Activated CD4-positive, alpha-beta T cell treated with anti-CD3 and anti-CD28 coated beads, Interleukin-2, amount 10 ng/mL, durations not matched to agents 24 days and 14 days (primary cell): ENCODE data around the gene GALNT18. TPM values are rescaled to one million over a fixed set of nuclear protein-coding genes. Genes with fewer than 3 reads are reported as not detected.

ENCODE experiments used
- DNase-seq: peaks from one replicate; pipeline ENCODE4 v3.0.0; 2022
- H3K27ac Mint-ChIP-seq: one replicate; pipeline ENCODE4 v1.8.0; 2022; ENCODE audit warnings: mild to moderate bottlenecking, mixed read lengths
- H3K27me3 Mint-ChIP-seq: one replicate; pipeline ENCODE4 v1.8.0; 2022; ENCODE audit warnings: mixed read lengths
- H3K36me3 Mint-ChIP-seq: one replicate; pipeline ENCODE4 v1.8.0; 2022; ENCODE audit warnings: low read depth, mild to moderate bottlenecking, mixed read lengths
- H3K4me1 Mint-ChIP-seq: one replicate; pipeline ENCODE4 v1.8.0; 2021; ENCODE audit warnings: mixed read lengths
- H3K4me3 Mint-ChIP-seq: one replicate; pipeline ENCODE4 v1.8.0; 2022; ENCODE audit warnings: mild to moderate bottlenecking, moderate library complexity, mixed read lengths
- H3K9me3 Mint-ChIP-seq: one replicate; pipeline ENCODE4 v1.8.0; 2021; ENCODE audit warnings: mixed read lengths
- intact Hi-C: fragments of 100-400 bp; cut with micrococcal nuclease; formaldehyde crosslinking; loops from one replicate; pipeline ENCODE4 v1.15.1; 2023
- total RNA-seq: library from RNA; stranded (reverse); gene quantifications from 2 replicates; pipeline ENCODE4 v1.2.3, GENCODE V29; 2022

GALNT18 gene
- total RNA-seq, 1 donor from 2014 or later, result 8.6 TPM

GRCh38 chr11:11471201-11471600, 150.6 kb downstream of the GALNT18 start:
- no peak for DNase-seq
- no peaks in the 10 kb centered on the region for H3K4me1 Mint-ChIP-seq
- intact Hi-C loops, result no loop called here

DNA sequence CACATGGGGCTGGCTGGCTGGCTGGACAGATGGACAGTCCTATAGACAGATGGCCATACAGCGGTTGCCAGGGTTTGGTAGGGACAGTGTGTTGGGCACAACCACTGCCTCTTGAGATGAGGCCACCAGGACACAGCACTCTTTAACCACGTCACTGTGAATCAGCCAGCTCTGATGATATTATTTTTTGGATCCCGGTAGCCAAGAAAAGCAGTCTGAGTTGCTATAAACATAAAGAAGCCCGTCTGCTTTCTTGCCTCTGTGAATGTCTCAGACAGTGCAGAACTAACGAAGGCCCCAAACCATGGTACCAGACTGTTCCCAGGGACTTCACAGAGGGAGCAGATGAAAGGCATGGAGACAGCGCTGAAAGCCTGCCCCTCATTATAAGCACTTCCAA, 152.9 kb downstream of the GALNT18 start:
- no peak for DNase-seq
- H3K27ac Mint-ChIP-seq, result no peak overlapping the region
- no peaks in the 10 kb centered on the region for H3K4me1 Mint-ChIP-seq
- H3K4me3 Mint-ChIP-seq, result no peak overlapping the region
- H3K27me3 Mint-ChIP-seq, result no peaks in the 10 kb centered on the region
- no peaks in the 10 kb centered on the region for H3K9me3 Mint-ChIP-seq
- intact Hi-C loops, result no loop called here
- H3K36me3 Mint-ChIP-seq, result no peaks in the 10 kb centered on the region

More at GRCh38 chr11:11471201-11471600, 150.6 kb downstream of the GALNT18 start:
- H3K27ac Mint-ChIP-seq, result no peak overlapping the region
- no peaks in the 10 kb centered on the region for H3K9me3 Mint-ChIP-seq
- H3K27me3 Mint-ChIP-seq, result no peaks in the 10 kb centered on the region
- H3K4me3 Mint-ChIP-seq, result no peak overlapping the region
- H3K36me3 Mint-ChIP-seq, result no peaks in the 10 kb centered on the region

DNA sequence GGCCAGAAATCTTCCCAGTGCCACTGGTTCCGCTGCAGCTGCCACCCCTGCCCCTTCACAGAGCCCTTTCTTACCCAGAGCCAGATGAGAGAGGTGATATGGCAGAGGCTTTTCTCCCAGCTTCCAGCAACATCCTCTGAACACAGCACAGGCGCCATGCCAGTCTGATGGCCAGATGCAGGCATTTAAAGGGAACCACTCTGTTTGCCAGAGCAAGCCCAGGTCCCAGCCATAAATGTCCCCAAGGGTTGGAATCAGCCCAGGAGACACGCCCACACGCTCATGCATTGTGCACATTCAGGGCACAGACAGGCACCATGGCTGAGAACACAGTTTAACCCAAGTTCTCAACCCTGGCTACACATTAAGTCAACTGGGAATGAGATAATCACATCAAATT, 154.5 kb downstream of the GALNT18 start:
- H3K4me3 Mint-ChIP-seq, result no peak overlapping the region
- H3K27ac Mint-ChIP-seq, result no peak overlapping the region
- H3K27me3 Mint-ChIP-seq, result no peaks in the 10 kb centered on the region
- H3K9me3 Mint-ChIP-seq, result no peaks in the 10 kb centered on the region
- intact Hi-C loops, result no loop called here
- no peaks in the 10 kb centered on the region for H3K4me1 Mint-ChIP-seq
- no peaks in the 10 kb centered on the region for H3K36me3 Mint-ChIP-seq
- DNase-seq, result no peak

GRCh38 chr11:11464555-11464954, 157.2 kb downstream of the GALNT18 start:
- H3K36me3 Mint-ChIP-seq, result no peaks in the 10 kb centered on the region
- H3K27ac Mint-ChIP-seq, result no peak overlapping the region
- no peak for DNase-seq
- intact Hi-C loops, result no loop called here
- H3K4me3 Mint-ChIP-seq, result no peak overlapping the region
- H3K9me3 Mint-ChIP-seq, result no peaks in the 10 kb centered on the region
- H3K4me1 Mint-ChIP-seq, result no peaks in the 10 kb centered on the region
- H3K27me3 Mint-ChIP-seq, result no peaks in the 10 kb centered on the region

DNA sequence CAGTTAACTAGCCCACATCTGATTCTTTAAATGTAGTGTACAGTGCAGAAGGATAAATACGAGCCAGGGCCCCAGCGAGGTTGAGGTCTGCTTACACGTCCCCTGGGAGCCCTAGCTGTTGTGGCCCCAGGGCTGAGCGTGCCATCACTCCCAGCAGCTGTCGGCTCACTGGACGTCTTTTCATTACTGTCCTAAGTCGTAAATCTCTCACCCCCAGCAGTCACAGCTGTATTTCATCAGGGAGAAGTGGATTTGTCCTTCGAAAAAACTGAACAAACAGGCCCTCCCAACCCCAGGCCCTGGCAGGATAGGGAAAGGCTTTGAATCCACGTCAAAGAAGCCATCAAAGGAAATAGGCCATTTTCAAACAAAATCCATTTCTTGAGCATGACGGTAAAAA, 158.4 kb downstream of the GALNT18 start:
- no peaks in the 10 kb centered on the region for H3K4me1 Mint-ChIP-seq
- no peaks in the 10 kb centered on the region for H3K27me3 Mint-ChIP-seq
- H3K36me3 Mint-ChIP-seq, result no peaks in the 10 kb centered on the region
- no peak overlapping the region for H3K4me3 Mint-ChIP-seq
- H3K9me3 Mint-ChIP-seq, result no peaks in the 10 kb centered on the region
- intact Hi-C loops, result no loop called here
- no peak overlapping the region for H3K27ac Mint-ChIP-seq
- DNase-seq, result no peak

GRCh38 chr11:11461473-11461872, 160.3 kb downstream of the GALNT18 start:
- Mint-ChIP-seq H3K36me3 (no peaks in the 10 kb centered on the region), H3K9me3 (no peaks in the 10 kb centered on the region), H3K4me3 (no peak overlapping the region), H3K4me1 (no peaks in the 10 kb centered on the region), H3K27ac (no peak overlapping the region), H3K27me3 (no peaks in the 10 kb centered on the region)
- no peak for DNase-seq
- intact Hi-C loops, result no loop called here

GRCh38 chr11:11459578-11459977, 162.2 kb downstream of the GALNT18 start:
- Mint-ChIP-seq H3K27me3 (no peaks in the 10 kb centered on the region), H3K27ac (no peak overlapping the region), H3K4me3 (no peak overlapping the region), H3K36me3 (no peaks in the 10 kb centered on the region), H3K9me3 (no peaks in the 10 kb centered on the region), H3K4me1 (no peaks in the 10 kb centered on the region)
- no peak for DNase-seq
- intact Hi-C loops, result no loop called here

DNA sequence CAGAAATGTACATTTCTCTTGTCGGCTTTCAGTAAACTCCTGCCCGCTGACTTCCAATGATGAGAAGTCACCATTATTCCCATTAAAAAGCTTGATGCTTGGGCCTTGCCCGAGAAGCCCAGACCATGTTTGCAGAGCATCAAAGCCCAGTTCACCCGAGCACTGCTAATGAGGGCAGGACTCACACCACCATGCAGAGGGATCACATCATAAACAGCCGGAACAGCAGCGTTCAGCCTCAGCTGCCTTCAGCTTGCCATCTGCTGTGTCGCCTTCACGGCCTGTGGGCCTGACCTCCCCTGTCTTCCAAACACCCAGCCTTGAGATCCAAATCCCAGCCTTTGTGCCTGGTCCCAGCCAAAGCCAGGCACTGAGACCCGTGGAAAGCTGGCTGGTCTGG, 163.3 kb downstream of the GALNT18 start:
- Mint-ChIP-seq H3K27me3 (no peaks in the 10 kb centered on the region), H3K27ac (no peak overlapping the region)
- intact Hi-C loops, result no loop called here

DNA sequence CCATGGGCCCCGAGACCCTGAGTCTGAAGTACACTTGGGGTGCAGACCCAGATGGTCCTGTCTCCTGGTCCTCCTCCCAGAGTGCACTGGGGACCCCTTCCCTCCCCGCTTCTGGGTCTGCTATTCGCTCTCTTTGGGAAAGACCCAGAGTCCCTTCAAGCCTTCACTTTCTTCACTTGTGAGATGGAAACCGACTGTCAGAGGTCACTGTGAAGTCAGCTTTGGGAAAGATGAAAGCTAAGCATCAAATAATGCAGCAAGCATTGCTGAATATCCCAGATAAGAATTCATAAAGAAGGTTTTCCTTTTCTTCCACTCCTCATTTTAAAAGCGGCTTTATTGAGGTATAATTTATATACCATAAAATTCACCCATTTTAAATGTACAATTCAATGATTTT, 163.8 kb downstream of the GALNT18 start:
- DNase-seq, result no peak
- Mint-ChIP-seq H3K27ac (no peak overlapping the region), H3K36me3 (no peaks in the 10 kb centered on the region), H3K9me3 (no peaks in the 10 kb centered on the region), H3K4me1 (no peaks in the 10 kb centered on the region), H3K27me3 (no peaks in the 10 kb centered on the region), H3K4me3 (no peak overlapping the region)
- intact Hi-C loops, result no loop called here

More for the DNA sequence above, 163.3 kb downstream of the GALNT18 start:
- Mint-ChIP-seq H3K36me3 (no peaks in the 10 kb centered on the region), H3K4me3 (no peak overlapping the region), H3K9me3 (no peaks in the 10 kb centered on the region), H3K4me1 (no peaks in the 10 kb centered on the region)
- no peak for DNase-seq

- no peaks in the 10 kb centered on the region for H3K36me3 Mint-ChIP-seq
- no peaks in the 10 kb centered on the region for H3K9me3 Mint-ChIP-seq
- no peak for DNase-seq
- H3K27ac Mint-ChIP-seq, result no peak overlapping the region
- no peaks in the 10 kb centered on the region for H3K27me3 Mint-ChIP-seq
- no peak overlapping the region for H3K4me3 Mint-ChIP-seq
- intact Hi-C loops, result no loop called here
- H3K4me1 Mint-ChIP-seq, result peaks cover 2% of the 10 kb centered on the region
Observed at GRCh38 chr11:11456866-11457265, 164.9 kb downstream of the GALNT18 start.

DNA sequence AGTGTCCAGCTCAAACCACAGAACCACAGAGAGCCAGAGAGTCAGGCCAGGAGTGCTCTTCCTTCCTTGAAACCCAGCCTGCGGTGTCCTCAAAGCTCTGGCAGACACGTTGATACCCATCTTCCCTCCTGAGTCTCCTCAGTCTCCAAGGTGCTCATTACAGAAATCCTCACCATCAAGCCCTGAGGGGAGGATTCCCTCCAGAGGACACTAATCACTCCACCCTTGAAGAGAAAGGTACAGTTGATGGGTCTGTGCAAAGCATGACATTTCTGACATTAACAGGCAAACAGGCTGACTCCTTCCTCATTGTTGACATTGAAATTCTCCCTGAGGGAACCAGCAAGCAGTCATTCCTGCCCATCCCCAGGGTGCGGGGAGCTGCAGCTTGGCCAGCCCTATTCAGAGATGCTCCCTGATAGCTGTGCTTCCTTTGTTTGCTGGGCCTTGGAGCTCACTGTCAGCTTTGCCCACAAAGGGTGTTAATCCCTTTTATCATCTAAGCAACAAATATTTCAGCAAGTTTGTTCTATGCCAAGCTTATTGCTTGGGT, 167.1 kb downstream of the GALNT18 start:
- Mint-ChIP-seq H3K36me3 (no peaks in the 10 kb centered on the region), H3K4me1 (peaks cover 5% of the 10 kb centered on the region), H3K27me3 (no peaks in the 10 kb centered on the region), H3K4me3 (no peak overlapping the region), H3K27ac (no peak overlapping the region), H3K9me3 (no peaks in the 10 kb centered on the region)
- intact Hi-C loops, result no loop called here
- no peak for DNase-seq

GRCh38 chr11:11451501-11452005, 170.3 kb downstream of the GALNT18 start:
- Mint-ChIP-seq H3K4me1 (peaks cover 5% of the 10 kb centered on the region), H3K27me3 (no peaks in the 10 kb centered on the region), H3K27ac (no peak overlapping the region), H3K36me3 (no peaks in the 10 kb centered on the region), H3K4me3 (no peak overlapping the region), H3K9me3 (no peaks in the 10 kb centered on the region)
- DNase-seq, result no peak
- intact Hi-C loops, result no loop called here

DNA sequence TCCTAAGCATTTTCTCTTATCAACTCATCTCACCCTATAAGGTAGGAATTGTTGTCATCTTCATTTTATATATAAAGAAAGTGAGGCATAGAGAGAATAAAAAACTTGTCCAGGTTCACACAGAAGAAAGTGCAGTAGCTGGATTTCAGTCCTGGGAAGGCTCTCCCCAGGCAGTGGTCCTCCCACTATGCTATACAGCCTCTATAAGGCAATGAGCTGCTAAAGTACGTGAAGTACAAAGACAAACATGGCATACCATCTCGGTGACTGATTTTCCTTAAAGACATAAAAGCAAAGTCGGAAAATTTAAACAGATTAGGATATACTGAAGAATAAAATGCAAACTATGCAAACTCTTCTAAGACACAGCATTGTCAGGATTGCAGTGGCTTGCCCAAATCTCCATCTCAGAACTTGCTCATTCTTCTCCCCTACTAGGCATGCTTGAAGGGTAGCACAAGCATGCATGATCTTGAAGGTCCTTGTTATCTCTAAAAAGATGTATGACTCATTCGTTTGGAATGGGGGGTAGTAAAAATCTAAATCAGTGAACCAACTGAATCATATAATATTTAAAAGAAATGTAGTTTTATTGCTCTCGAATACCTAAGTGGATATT, 171.0 kb downstream of the GALNT18 start:
- intact Hi-C loops, result no loop called here
- no peak overlapping the region for H3K4me3 Mint-ChIP-seq
- H3K9me3 Mint-ChIP-seq, result no peaks in the 10 kb centered on the region
- H3K27me3 Mint-ChIP-seq, result no peaks in the 10 kb centered on the region
- H3K36me3 Mint-ChIP-seq, result no peaks in the 10 kb centered on the region
- no peak for DNase-seq
- H3K4me1 Mint-ChIP-seq, result peaks cover 5% of the 10 kb centered on the region
- H3K27ac Mint-ChIP-seq, result no peak overlapping the region

GRCh38 chr11:11449327-11449726, 172.5 kb downstream of the GALNT18 start:
- Mint-ChIP-seq H3K9me3 (no peaks in the 10 kb centered on the region), H3K36me3 (no peaks in the 10 kb centered on the region), H3K4me1 (peaks cover 5% of the 10 kb centered on the region), H3K4me3 (no peak overlapping the region), H3K27ac (no peak overlapping the region), H3K27me3 (no peaks in the 10 kb centered on the region)
- intact Hi-C loops, result no loop called here
- DNase-seq, result no peak

- DNase-seq, result no peak
- H3K4me1 Mint-ChIP-seq, result peaks cover 5% of the 10 kb centered on the region
Observed at GRCh38 chr11:11448626-11449025, 173.2 kb downstream of the GALNT18 start.

More at GRCh38 chr11:11448626-11449025, 173.2 kb downstream of the GALNT18 start:
- Mint-ChIP-seq H3K27me3 (no peaks in the 10 kb centered on the region), H3K4me3 (no peak overlapping the region), H3K9me3 (no peaks in the 10 kb centered on the region), H3K36me3 (no peaks in the 10 kb centered on the region), H3K27ac (no peak overlapping the region)
- intact Hi-C loops, result no loop called here
